ENCODE results near the gene NUP85.

The NUP85 gene

DNA sequence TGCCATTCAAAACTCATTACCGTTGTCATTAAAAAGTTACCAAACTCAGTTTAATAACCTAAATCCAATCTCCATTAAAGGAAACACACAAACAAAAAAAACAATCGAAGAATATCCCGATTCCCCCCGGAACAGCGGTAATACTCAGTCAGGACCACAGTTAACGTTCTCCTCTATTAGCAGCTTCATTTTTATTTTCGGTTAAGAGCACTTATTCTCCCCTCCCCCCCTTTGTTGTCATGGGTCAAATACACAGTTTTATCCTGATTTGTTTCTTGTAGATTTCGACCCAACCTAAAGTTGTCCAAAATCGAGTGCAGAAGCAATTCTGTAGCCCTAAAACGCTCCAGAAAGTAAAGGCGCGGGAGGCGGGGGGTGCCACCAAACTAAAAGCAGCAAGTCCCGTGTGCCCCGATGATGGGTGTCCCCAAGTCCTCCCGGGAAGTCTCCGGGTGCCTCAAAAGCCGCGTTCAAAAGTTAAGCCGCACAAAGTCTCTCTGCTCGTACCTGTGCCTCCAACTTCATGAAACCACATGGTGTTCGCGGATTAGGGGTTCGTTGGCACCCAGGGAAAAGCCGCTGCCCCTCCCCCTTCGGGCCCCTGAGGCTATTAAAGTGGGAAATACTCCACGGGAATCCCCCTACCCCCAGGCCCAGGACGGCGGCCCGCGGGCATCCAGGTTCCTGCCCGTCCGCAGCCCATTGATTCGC is 23.7 kb upstream of the NUP85 start:
- DNase-seq: peak; percentile 61
- peaks cover 4% of the 10 kb centered on the region for H3K9me3 ChIP-seq (ENCODE audit: severe bottlenecking)
- peaks cover 53% of the 10 kb centered on the region for H3K36me3 ChIP-seq
- TF ChIP-seq, protein P1, sequence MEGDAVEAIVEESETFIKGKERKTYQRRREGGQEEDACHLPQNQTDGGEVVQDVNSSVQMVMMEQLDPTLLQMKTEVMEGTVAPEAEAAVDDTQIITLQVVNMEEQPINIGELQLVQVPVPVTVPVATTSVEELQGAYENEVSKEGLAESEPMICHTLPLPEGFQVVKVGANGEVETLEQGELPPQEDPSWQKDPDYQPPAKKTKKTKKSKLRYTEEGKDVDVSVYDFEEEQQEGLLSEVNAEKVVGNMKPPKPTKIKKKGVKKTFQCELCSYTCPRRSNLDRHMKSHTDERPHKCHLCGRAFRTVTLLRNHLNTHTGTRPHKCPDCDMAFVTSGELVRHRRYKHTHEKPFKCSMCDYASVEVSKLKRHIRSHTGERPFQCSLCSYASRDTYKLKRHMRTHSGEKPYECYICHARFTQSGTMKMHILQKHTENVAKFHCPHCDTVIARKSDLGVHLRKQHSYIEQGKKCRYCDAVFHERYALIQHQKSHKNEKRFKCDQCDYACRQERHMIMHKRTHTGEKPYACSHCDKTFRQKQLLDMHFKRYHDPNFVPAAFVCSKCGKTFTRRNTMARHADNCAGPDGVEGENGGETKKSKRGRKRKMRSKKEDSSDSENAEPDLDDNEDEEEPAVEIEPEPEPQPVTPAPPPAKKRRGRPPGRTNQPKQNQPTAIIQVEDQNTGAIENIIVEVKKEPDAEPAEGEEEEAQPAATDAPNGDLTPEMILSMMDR (IDR thresholded peaks at IDR 0.05; ENCODE audit: low read depth, low read length): no peak
- peak overlapping the region; percentile 99 for H3K27ac ChIP-seq
- peak overlapping the region; percentile 86 for H3K4me3 ChIP-seq (ENCODE audit: low read depth, low read length)
- H3K27me3 ChIP-seq (ENCODE audit: insufficient read depth, low read depth, severe bottlenecking): no peaks in the 10 kb centered on the region

DNA sequence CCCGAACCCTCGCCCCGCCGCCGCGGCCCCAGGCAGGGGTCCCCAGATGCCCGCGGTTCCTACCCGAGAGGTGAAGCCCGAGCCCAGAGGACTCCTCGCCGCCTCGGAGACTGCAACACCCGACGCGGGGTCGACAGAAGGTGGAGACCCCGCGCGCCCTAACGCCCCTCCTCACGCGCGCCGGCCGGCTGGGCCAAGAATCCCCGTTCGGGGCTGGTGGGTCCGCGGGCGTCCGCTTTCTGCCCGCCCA is 23.2 kb upstream of the NUP85 start:
- H3K36me3 ChIP-seq: peaks cover 48% of the 10 kb centered on the region
- TF ChIP-seq, protein P1 (IDR thresholded peaks at IDR 0.05; ENCODE audit: low read depth, low read length): no peak
- DNase-seq: no peak
- peak overlapping the region; percentile 86 for H3K4me3 ChIP-seq (ENCODE audit: low read depth, low read length)
- H3K9me3 ChIP-seq (ENCODE audit: severe bottlenecking): peaks cover 4% of the 10 kb centered on the region
- H3K27ac ChIP-seq: peak overlapping the region; percentile 99
- no peaks in the 10 kb centered on the region for H3K27me3 ChIP-seq (ENCODE audit: insufficient read depth, low read depth, severe bottlenecking)

- H3K4me3 ChIP-seq (ENCODE audit: low read depth, low read length): peak within 1 kb of the TSS; percentile 86
- TF ChIP-seq, protein P1 (IDR thresholded peaks at IDR 0.05; ENCODE audit: low read depth, low read length): no peak
- H3K27ac ChIP-seq: peak within 1 kb of the TSS; percentile 99
- no peaks in the 10 kb centered on the region for H3K27me3 ChIP-seq (ENCODE audit: insufficient read depth, low read depth, severe bottlenecking)
- DNase-seq: peak; percentile 98
- peaks cover 42% of the 10 kb centered on the region for H3K36me3 ChIP-seq
- H3K9me3 ChIP-seq (ENCODE audit: severe bottlenecking): peaks cover 4% of the 10 kb centered on the region
These were observed 22.7 kb upstream of the NUP85 start, which contains the start of gene SUMO2 for GRCh38 chr17:75182569-75183436. Gene SUMO2, minus strand, starts transcription at chr17:75182959. Its CDS starts 125 bp downstream, at chr17:75182834.

GRCh38 chr17:75183999-75184884 is 21.2 kb upstream of the NUP85 start:
- Histone ChIP-seq H3K36me3 (peaks cover 30% of the 10 kb centered on the region), H3K27ac (no peak overlapping the region), H3K9me3 (ENCODE audit: severe bottlenecking) (peaks cover 4% of the 10 kb centered on the region), H3K4me3 (ENCODE audit: low read depth, low read length) (no peak overlapping the region), H3K27me3 (ENCODE audit: insufficient read depth, low read depth, severe bottlenecking) (no peaks in the 10 kb centered on the region)
- no peak for DNase-seq
- TF ChIP-seq, protein P1 (IDR thresholded peaks at IDR 0.05; ENCODE audit: low read depth, low read length): no peak

GRCh38 chr17:75188614-75189013 is 16.9 kb upstream of the NUP85 start:
- H3K27ac ChIP-seq: no peak overlapping the region
- no peaks in the 10 kb centered on the region for H3K36me3 ChIP-seq
- H3K4me3 ChIP-seq (ENCODE audit: low read depth, low read length): no peak overlapping the region
- no peaks in the 10 kb centered on the region for H3K27me3 ChIP-seq (ENCODE audit: insufficient read depth, low read depth, severe bottlenecking)
- no peak for DNase-seq
- peaks cover under 1% of the 10 kb centered on the region for H3K9me3 ChIP-seq (ENCODE audit: severe bottlenecking)
- TF ChIP-seq, protein P1 (IDR thresholded peaks at IDR 0.05; ENCODE audit: low read depth, low read length): no peak

Measured in WERI-Rb-1 (cell line).